Measurements from ENCODE around the gene HSPB1.

DNA sequence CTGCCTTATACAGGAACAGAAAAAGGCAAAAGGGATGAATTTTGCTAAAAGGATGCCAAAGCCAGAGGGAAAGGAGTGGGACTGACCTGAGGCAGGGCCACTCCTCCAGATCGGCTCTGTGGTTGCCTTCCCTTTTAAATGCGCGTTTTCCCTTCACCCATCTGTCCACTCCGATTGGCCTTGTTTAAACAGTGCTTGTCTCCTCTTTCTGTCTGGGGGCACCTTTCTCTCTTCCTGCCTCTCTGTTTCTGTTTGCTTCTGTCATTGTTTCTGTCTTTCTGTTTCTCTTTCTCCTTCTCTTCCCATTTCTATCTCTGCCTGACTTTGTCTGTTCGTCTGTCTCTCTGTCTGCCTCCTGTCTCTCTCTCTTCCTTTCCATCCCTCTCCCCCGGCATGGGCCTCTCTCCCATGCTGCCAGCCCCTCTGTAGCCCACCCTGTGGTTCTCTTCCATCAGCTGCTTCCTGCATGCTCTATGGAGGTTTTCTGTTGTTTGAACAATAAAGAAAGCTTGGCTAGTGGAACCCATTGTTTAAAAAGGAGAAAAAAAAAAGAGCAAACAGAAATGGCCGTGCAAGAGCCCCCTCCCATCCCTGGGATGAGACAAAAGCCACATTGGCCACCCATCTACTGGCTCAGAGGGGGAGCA, 29.5 kb upstream of the HSPB1 start:
- TF ChIP-seq, protein P1, sequence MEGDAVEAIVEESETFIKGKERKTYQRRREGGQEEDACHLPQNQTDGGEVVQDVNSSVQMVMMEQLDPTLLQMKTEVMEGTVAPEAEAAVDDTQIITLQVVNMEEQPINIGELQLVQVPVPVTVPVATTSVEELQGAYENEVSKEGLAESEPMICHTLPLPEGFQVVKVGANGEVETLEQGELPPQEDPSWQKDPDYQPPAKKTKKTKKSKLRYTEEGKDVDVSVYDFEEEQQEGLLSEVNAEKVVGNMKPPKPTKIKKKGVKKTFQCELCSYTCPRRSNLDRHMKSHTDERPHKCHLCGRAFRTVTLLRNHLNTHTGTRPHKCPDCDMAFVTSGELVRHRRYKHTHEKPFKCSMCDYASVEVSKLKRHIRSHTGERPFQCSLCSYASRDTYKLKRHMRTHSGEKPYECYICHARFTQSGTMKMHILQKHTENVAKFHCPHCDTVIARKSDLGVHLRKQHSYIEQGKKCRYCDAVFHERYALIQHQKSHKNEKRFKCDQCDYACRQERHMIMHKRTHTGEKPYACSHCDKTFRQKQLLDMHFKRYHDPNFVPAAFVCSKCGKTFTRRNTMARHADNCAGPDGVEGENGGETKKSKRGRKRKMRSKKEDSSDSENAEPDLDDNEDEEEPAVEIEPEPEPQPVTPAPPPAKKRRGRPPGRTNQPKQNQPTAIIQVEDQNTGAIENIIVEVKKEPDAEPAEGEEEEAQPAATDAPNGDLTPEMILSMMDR (IDR thresholded peaks at IDR 0.05; ENCODE audit: poor library complexity): no peak
- TF ChIP-seq EZH2 (IDR thresholded peaks at IDR 0.05; ENCODE audit: borderline replicate concordance) (no peak), EZH2phosphoT487 (IDR thresholded peaks at IDR 0.05; ENCODE audit: low read depth, severe bottlenecking, unreplicated experiment) (no peak)

Data from hepatocyte (in vitro differentiated cells).